Measurements from ENCODE around the gene TES.

TES gene

GRCh38 chr7:116239434-116239833 is 29.1 kb downstream of the TES start:
- H3K27ac ChIP-seq (replicated peaks), result no peak overlapping the region
- no peak overlapping the region for H3K4me3 ChIP-seq (replicated peaks; ENCODE audit: insufficient read depth, low read length)
- TF ChIP-seq, protein P1, sequence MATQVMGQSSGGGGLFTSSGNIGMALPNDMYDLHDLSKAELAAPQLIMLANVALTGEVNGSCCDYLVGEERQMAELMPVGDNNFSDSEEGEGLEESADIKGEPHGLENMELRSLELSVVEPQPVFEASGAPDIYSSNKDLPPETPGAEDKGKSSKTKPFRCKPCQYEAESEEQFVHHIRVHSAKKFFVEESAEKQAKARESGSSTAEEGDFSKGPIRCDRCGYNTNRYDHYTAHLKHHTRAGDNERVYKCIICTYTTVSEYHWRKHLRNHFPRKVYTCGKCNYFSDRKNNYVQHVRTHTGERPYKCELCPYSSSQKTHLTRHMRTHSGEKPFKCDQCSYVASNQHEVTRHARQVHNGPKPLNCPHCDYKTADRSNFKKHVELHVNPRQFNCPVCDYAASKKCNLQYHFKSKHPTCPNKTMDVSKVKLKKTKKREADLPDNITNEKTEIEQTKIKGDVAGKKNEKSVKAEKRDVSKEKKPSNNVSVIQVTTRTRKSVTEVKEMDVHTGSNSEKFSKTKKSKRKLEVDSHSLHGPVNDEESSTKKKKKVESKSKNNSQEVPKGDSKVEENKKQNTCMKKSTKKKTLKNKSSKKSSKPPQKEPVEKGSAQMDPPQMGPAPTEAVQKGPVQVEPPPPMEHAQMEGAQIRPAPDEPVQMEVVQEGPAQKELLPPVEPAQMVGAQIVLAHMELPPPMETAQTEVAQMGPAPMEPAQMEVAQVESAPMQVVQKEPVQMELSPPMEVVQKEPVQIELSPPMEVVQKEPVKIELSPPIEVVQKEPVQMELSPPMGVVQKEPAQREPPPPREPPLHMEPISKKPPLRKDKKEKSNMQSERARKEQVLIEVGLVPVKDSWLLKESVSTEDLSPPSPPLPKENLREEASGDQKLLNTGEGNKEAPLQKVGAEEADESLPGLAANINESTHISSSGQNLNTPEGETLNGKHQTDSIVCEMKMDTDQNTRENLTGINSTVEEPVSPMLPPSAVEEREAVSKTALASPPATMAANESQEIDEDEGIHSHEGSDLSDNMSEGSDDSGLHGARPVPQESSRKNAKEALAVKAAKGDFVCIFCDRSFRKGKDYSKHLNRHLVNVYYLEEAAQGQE (IDR thresholded peaks at IDR 0.05; ENCODE audit: insufficient replicate concordance, low read depth), result no peak
- no peak for DNase-seq (ENCODE audit: low read depth in 1 of 2, low spot score in 1 of 2)
- H3K27me3 ChIP-seq (ENCODE audit: insufficient read depth, poor library complexity, severe bottlenecking), result no peaks in the 10 kb centered on the region

- Histone ChIP-seq H3K27me3 (ENCODE audit: insufficient read depth, poor library complexity, severe bottlenecking) (no peaks in the 10 kb centered on the region), H3K4me3 (replicated peaks; ENCODE audit: insufficient read depth, low read length) (no peak overlapping the region), H3K27ac (replicated peaks) (no peak overlapping the region)
- DNase-seq (ENCODE audit: low read depth in 1 of 2, low spot score in 1 of 2), result no peak
- TF ChIP-seq POLR2AphosphoS5 (IDR thresholded peaks at IDR 0.05; ENCODE audit: low read depth), result no peak
- TF ChIP-seq, protein P2, sequence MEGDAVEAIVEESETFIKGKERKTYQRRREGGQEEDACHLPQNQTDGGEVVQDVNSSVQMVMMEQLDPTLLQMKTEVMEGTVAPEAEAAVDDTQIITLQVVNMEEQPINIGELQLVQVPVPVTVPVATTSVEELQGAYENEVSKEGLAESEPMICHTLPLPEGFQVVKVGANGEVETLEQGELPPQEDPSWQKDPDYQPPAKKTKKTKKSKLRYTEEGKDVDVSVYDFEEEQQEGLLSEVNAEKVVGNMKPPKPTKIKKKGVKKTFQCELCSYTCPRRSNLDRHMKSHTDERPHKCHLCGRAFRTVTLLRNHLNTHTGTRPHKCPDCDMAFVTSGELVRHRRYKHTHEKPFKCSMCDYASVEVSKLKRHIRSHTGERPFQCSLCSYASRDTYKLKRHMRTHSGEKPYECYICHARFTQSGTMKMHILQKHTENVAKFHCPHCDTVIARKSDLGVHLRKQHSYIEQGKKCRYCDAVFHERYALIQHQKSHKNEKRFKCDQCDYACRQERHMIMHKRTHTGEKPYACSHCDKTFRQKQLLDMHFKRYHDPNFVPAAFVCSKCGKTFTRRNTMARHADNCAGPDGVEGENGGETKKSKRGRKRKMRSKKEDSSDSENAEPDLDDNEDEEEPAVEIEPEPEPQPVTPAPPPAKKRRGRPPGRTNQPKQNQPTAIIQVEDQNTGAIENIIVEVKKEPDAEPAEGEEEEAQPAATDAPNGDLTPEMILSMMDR (IDR thresholded peaks at IDR 0.05; ENCODE audit: insufficient read depth, low read length), result no peak
- TF ChIP-seq, protein P1 (IDR thresholded peaks at IDR 0.05; ENCODE audit: insufficient replicate concordance, low read depth), result no peak
- no peak for TF ChIP-seq GABPA (IDR thresholded peaks at IDR 0.05; ENCODE audit: low read depth)
- no peak for TF ChIP-seq SPI1 (IDR thresholded peaks at IDR 0.05; ENCODE audit: borderline replicate concordance, low read depth)
Observed at GRCh38 chr7:116240024-116240668, 29.8 kb downstream of the TES start.

DNA sequence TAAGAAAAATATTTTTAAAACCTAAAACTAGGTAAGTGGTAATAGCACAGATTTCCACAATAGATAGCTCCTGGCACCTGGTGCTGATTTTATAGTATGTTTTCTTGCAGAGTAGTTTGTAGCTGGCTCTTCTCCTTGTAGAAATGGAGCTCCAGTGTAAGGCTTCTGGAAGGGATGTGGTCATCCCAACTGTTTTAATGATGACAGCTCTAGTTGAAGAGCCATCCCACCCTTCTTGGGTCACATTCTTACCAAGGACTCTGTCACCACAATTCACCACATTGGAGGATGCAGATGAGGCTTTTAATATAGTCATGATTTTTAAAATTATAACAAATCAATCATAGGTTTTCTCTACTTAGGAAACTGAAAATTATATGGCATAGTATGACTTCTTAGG is 31.0 kb downstream of the TES start:
- DNase-seq (ENCODE audit: low read depth in 1 of 2, low spot score in 1 of 2), result no peak
- Histone ChIP-seq H3K27ac (replicated peaks) (no peak overlapping the region), H3K27me3 (ENCODE audit: insufficient read depth, poor library complexity, severe bottlenecking) (no peaks in the 10 kb centered on the region), H3K4me3 (replicated peaks; ENCODE audit: insufficient read depth, low read length) (no peak overlapping the region)
- TF ChIP-seq, protein P1 (IDR thresholded peaks at IDR 0.05; ENCODE audit: insufficient replicate concordance, low read depth), result no peak
- TF ChIP-seq GABPA (IDR thresholded peaks at IDR 0.05; ENCODE audit: low read depth) (no peak), POLR2AphosphoS5 (IDR thresholded peaks at IDR 0.05; ENCODE audit: low read depth) (no peak)

- Histone ChIP-seq H3K4me3 (replicated peaks; ENCODE audit: insufficient read depth, low read length) (no peak overlapping the region), H3K27me3 (ENCODE audit: insufficient read depth, poor library complexity, severe bottlenecking) (no peaks in the 10 kb centered on the region), H3K27ac (replicated peaks) (no peak overlapping the region)
- DNase-seq (ENCODE audit: low read depth in 1 of 2, low spot score in 1 of 2), result no peak
- TF ChIP-seq SPI1 (IDR thresholded peaks at IDR 0.05; ENCODE audit: borderline replicate concordance, low read depth) (no peak), GABPA (IDR thresholded peaks at IDR 0.05; ENCODE audit: low read depth) (no peak), POLR2AphosphoS5 (IDR thresholded peaks at IDR 0.05; ENCODE audit: low read depth) (no peak)
- TF ChIP-seq, protein P1 (IDR thresholded peaks at IDR 0.05; ENCODE audit: insufficient replicate concordance, low read depth), result no peak
- TF ChIP-seq, protein P2 (IDR thresholded peaks at IDR 0.05; ENCODE audit: insufficient read depth, low read length), result no peak
Observed at GRCh38 chr7:116242178-116242577, 31.8 kb downstream of the TES start.
